Tibial nerve (tissue), 4 donors: ENCODE data around the gene TPPP. TPM values are rescaled to one million over a fixed set of nuclear protein-coding genes. Genes with fewer than 3 reads are reported as not detected.
A peak's percentile ranks its signal among the peaks of the same experiment; 100 is the strongest.

Source experiments
- DNase-seq, 2 donors: peaks; one replicate each; pipeline ENCODE4 v3.0.0-alpha.2; 2019; ENCODE audit warnings: low spot score in 2 of 2
- H3K27ac ChIP-seq, 4 donors: fragments of 200-600 bp; sonication (generic) in 3 of 4; one replicate each; pipeline ENCODE4 v1.5.1; 2017 to 2019; ENCODE audit warnings: mild to moderate bottlenecking in 1 of 4
- H3K27me3 ChIP-seq, 2 donors: fragments of 200-600 bp; sonication (generic) in 1 of 2; one replicate each; pipeline versions ENCODE4 v1.5.1 to v1.6.0; 2017 to 2019
- H3K36me3 ChIP-seq, 3 donors: fragments of 200-600 bp; sonication (generic); one replicate each; pipeline ENCODE4 v1.5.1; 2018 to 2019
- H3K4me1 ChIP-seq, 4 donors: fragments of 200-600 bp; sonication (generic) in 3 of 4; one replicate each; pipeline ENCODE4 v1.5.1; 2017 to 2019
- H3K4me3 ChIP-seq, 4 donors: fragments of 200-600 bp; sonication (generic) in 3 of 4; one replicate each; pipeline ENCODE4 v1.5.1; 2017 to 2019; ENCODE audit warnings: mild to moderate bottlenecking in 1 of 4, moderate library complexity in 1 of 4
- H3K9me3 ChIP-seq, 4 donors: fragments of 200-600 bp; sonication (generic) in 3 of 4; one replicate each; pipeline ENCODE4 v1.5.1; 2017 to 2019
- CTCF ChIP-seq, 5 experiments: fragments of 200-600 bp in 3 of 5; fragments of 450-650 bp in 2 of 5; sonication (generic) in 3 of 5; IDR thresholded peaks; one replicate each; pipeline ENCODE4 v1.5.1; 2016 to 2019; ENCODE audit warnings: antibody characterized with exemption in 5 of 5, mild to moderate bottlenecking in 3 of 5, moderate library complexity in 2 of 5
- EP300 ChIP-seq, 2 donors: sonication (generic); formaldehyde crosslinking; IDR thresholded peaks; one replicate each; pipeline ENCODE4 v1.6.1; 2017; ENCODE audit warnings: antibody characterized with exemption in 2 of 2, mild to moderate bottlenecking in 1 of 2
- POLR2A ChIP-seq, 2 donors: fragments of 450-650 bp; IDR thresholded peaks; one replicate each; pipeline ENCODE4 v1.6.1; 2017; ENCODE audit warnings: antibody characterized with exemption in 2 of 2, mild to moderate bottlenecking in 2 of 2, moderate library complexity in 2 of 2
- WGBS, 2 donors: methylation state at CpG; one replicate each; pipeline ENCODE4 v1.1.5; 2018; 5-methylcytosine and 5-hydroxymethylcytosine counted together
- total RNA-seq, 4 donors: library from RNA; depleted of rRNA; stranded (reverse); fragments of >200 nt; gene quantifications; one replicate each; pipeline ENCODE4 v1.1.0, GENCODE V29; 2016

The TPPP gene
- total RNA-seq, 4 donors from 2014 or later = 1.7 to 5.5 (median 4.0) TPM

DNA sequence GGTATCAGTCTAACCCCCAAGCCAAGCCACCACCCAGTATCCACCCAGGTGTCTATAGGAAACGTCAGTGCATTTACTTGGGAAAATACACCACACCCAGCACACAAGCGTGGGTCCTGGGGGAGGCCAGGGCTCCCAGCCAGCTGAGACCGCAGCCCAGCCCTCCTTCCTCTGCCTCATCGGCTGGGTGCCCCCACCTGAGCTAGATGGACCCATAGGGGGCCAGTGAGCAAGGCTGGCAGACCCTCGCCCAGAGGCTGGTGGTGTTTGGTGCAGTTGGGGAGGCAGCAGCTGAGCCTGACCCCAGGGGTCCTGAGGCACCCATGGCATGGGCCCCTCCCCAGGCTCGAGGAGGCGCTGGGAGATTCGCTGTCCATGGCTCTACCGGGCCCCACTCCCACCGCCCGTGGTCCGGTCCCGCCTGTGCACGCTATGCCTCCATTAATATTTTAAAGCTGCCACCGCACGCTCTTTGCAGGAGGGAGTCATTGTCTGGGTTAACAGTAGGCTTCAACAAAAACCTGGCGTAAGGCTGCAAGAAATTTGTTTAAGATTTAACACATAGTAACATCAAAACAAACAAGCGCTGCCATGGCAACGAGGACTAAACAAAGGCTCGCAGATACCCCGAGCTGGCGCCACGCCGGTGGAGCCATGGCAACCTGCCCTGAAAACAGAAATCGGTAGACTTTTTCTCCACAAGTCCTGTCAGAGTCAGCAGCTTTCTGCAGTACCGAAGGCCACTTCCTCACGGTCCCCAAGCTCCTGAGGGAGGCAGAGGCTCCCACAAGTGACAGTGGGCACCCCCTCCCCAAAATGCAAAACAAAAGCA, 20.6 kb downstream of the TPPP start:
- DNase-seq = peak in 1 of 2 donors; percentile 36
- TF ChIP-seq CTCF (IDR thresholded peaks at IDR 0.05) (no peak), EP300 (IDR thresholded peaks at IDR 0.05) (no peak), POLR2A (IDR thresholded peaks at IDR 0.05) (no peak)

GRCh38 chr5:671459-672328, 21.5 kb downstream of the TPPP start:
- Histone ChIP-seq H3K4me1 (peaks cover 5 to 38% (median 21%) of the 10 kb centered on the region in 4 donors), H3K9me3 (no peaks in the 10 kb centered on the region), H3K4me3 (no peak overlapping the region), H3K27me3 (peaks cover 0 to 30% of the 10 kb centered on the region in 2 donors), H3K27ac (no peak overlapping the region), H3K36me3 (peaks cover 0 to 5% (median 0%) of the 10 kb centered on the region in 3 donors)
- WGBS, 2 donors = 14 to 19% methylated on average over 13 to 27 of the region's 27 CpGs
- TF ChIP-seq EP300 (IDR thresholded peaks at IDR 0.05) (no peak), CTCF (IDR thresholded peaks at IDR 0.05) (peak; percentile 86 to 92 (median 89))
- DNase-seq = peak; percentile 56 to 61

More for the DNA sequence above, 20.6 kb downstream of the TPPP start:
- Histone ChIP-seq H3K36me3 (no peaks in the 10 kb centered on the region), H3K27ac (no peak overlapping the region), H3K9me3 (no peaks in the 10 kb centered on the region), H3K27me3 (peaks cover 0 to 30% of the 10 kb centered on the region in 2 donors), H3K4me1 (peaks cover 5 to 38% (median 21%) of the 10 kb centered on the region in 4 donors), H3K4me3 (peak overlapping the region in 1 of 4 donors; percentile 5)
- WGBS, 2 donors = 5 to 6% methylated on average over 23 to 26 of the region's 27 CpGs

GRCh38 chr5:670396-671270, 22.5 kb downstream of the TPPP start:
- no peak overlapping the region for H3K4me3 ChIP-seq
- TF ChIP-seq EP300 (IDR thresholded peaks at IDR 0.05) (no peak), CTCF (IDR thresholded peaks at IDR 0.05) (no peak)
- 56 to 82% methylated on average over 17 to 21 of the region's 33 CpGs for WGBS, 2 donors
- no peaks in the 10 kb centered on the region for H3K9me3 ChIP-seq
- peaks cover 0 to 30% of the 10 kb centered on the region in 2 donors for H3K27me3 ChIP-seq
- H3K4me1 ChIP-seq = peaks cover 5 to 38% (median 21%) of the 10 kb centered on the region in 4 donors
- no peak overlapping the region for H3K27ac ChIP-seq
- H3K36me3 ChIP-seq = peaks cover 0 to 14% (median 0%) of the 10 kb centered on the region in 3 donors
- no peak for DNase-seq

DNA sequence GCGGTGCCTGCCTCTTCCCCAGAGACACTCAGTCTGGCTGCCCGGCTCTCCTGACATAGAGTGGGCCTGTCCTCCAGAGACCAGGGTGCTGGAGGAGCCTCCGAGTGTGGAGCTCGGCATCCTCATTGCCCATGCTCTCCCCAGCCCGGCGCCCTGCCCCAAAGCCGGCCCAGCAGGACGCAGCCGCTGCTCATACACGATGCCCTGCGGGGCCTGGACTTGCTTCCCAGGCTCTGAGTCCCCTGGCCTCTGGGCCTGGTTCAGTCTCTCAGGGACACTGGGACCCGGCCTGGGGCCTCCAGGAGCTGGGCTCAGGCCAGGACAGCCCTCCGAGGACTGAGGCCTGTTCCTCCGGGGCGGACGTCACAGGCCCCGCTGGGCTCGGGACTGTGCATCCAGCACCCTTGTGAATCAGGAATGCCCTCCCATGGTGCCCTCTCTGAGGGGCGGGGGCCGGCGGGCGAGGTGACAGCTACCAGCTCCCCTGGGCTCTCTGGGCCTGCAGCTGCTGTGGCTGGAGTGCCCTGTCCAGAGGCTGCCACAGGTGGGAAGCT, 23.2 kb downstream of the TPPP start:
- Histone ChIP-seq H3K27me3 (peaks cover 0 to 30% of the 10 kb centered on the region in 2 donors), H3K4me3 (no peak overlapping the region), H3K36me3 (peaks cover 0 to 20% (median 0%) of the 10 kb centered on the region in 3 donors), H3K9me3 (no peaks in the 10 kb centered on the region), H3K27ac (peak overlapping the region in 1 of 4 donors; percentile 57), H3K4me1 (peaks cover 5 to 38% (median 21%) of the 10 kb centered on the region in 4 donors)
- 81 to 91% methylated on average over 11 to 17 of the region's 22 CpGs for WGBS, 2 donors
- TF ChIP-seq CTCF (IDR thresholded peaks at IDR 0.05) (no peak), EP300 (IDR thresholded peaks at IDR 0.05) (no peak), POLR2A (IDR thresholded peaks at IDR 0.05) (no peak)
- DNase-seq = no peak
